Measurements from ENCODE around the gene ECSCR.
A peak's percentile ranks its signal among the peaks of the same experiment; 100 is the strongest.
"Not testable (repeated sequence)": the region's sequence is repeated elsewhere in the genome, so short reads cannot be mapped to it uniquely, and the experiment has no call there.

ECSCR gene

DNA sequence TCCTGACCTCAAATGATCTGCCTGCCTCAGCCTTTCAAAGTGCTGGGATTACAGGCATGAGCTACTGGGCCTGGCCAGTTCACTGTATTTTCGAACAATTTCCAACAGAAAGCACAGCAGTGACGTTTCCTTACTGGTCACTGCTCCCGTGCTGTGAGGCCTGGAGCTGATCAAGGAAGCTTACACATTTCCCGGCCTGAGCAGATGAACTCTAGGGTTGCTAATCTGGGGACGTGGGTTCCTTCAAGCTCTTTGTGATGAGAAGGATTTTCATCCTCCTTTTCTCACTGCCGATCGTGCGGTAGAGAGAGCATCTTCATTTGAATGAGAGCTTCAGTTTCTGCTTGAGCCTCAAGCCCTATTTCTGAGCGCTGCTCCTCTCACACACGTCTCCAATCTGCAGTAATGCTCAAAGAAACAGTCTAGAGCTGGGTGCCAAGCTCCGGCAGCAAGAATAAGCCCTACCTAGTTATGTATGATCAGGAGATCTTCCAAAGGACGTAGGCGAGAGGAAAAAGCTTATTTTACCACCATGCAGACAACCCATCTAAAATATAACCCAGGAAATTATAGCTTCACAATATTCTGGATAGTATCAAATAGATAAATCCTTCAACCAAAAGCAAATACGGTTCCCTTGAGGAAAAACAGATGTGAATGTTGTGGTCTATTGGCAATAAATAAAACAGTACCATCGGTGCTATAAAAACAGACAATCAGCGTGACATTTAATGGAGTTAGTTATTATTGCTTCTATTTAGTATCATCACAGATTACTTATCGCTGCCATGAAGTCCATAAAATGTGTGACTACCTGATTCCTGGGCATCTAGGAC is 51.3 kb downstream of the ECSCR start:
- DNase-seq (ENCODE audit: low read depth) = no peak

DNA sequence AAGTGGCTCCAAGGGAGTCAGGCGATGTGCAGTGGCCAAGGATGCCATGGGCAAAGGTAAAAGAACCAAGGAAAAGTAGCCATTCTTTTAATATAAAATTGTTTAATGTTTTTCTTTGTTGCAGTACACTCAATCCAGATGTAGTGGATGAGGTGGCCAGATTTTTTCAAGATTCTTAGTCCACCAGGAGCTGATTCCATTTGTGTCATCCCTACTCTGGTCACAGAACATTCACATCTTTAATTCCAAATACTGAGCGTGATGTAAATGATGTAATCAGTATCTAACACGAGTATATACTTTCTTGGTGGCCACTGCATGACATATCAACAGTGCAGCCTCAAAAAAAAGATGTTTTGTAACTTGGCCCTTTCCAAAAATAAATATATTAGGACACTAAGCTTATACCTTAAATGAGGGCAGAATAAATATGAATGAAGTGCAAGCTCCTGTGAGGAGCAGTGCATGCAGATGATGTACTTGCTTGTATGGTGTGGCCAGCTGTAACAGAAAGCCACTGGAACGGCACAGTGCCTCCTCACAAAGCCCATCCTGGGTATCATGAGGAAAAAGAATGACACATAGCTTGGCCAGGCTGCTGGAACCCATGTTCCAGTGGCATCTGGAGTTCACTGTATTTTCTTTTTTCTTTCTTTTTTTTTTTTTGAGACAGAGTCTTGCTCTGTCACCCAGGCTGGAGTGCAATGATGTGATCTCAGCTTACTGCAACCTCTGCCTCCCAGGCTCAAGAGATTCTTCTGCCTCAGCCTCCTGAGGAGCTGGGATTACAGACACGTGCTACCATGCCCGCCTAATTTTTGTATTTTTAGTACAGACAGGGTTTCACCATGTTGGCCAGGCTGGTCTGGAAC is 52.2 kb downstream of the ECSCR start:
- no peak for DNase-seq (ENCODE audit: low read depth)

DNA sequence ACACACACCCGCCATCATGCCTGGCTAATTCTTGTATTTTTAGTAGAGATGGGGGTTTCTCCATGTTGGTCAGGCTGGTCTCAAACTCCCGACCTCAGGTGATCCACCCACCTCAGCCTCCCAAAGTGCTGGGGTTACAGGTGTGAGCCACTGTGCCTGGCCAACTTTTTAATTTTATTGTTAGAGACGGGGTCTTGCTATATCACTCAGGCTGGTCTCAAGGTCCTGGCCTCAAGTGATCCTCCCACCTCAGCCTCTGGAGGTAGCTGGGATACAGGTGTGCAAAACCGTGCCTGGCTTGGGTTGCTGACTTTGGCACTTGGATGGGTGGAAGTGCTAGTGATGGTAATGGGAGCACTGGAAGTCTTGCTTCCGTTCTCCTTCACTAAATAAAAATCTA is 53.4 kb downstream of the ECSCR start:
- not testable (repeated sequence) for DNase-seq (ENCODE audit: low read depth)

DNA sequence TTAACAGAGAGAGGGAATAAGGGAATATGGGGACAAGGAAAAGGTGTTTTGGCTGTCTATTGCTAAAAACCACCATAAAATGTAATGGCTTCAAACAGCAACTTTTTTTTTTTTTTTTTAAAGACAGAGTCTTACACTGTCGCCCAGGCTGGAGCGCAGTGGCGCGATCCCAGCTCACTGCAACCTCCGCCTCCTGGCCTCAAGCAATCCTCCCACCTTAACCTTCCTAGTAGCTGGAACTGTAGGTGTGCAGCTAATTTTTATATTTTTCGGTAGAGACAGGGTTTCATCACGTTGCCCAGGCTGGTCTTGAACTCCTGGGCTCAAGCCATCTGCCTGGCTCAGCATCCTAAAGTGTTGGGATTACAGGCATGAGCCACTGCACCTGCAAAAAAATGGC is 54.4 kb downstream of the ECSCR start:
- DNase-seq (ENCODE audit: low read depth) = no peak

DNA sequence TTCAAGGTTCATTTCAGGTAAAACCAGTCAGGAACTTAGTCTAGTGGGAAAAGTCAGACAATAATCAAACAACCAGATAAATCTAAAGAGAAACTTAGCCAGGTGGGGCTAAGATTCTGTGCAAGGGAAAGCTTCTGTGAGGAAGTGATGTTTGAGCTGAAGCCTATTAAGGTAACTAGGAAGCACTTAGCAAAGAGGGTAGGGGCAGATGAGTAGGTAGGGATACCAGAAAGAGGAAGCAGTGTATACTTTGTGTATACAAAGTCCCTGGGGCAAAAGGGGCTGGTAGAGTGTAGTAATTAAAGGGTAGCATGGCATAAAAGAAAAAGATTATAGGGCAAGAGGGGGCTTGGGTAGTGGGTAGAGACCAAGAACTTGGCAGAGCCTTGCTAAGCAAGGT is 55.0 kb downstream of the ECSCR start:
- no peak for DNase-seq (ENCODE audit: low read depth)

DNA sequence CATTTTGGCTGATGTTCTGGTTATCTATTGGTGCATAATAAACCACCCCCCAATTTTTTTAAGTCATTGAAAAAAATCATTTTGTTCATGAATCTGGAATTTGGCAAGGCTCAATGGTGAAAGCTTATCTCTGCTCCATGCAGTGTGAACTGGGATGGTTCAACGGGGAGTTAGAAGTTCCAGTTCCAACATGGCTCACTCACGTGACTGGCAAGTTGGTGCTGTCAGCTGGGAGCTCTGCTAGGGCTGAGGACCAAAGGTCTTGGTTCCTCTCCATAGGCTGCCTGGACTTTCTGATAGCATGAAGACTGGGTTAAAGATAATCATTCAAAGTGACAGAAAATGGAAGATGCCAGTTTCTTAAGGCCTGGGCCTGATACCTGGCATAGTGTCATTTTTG is 55.6 kb downstream of the ECSCR start:
- no peak for DNase-seq (ENCODE audit: low read depth)

DNA sequence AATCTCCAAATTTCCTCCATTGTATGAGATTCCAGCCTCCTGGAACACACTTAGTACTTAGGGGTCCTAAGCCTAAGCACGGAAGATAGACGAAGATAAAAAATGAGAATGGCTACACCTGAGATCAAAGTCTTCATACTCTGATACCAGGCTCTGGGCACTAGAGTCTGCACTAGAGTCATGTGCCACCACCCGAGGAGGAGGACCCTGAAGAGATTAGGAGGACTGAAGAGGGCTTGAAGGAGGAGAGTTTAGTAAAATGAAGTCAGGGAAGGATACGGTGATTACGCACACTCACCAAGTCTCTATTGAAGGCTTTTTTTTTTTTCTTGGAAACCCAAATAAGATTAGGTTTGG is 58.1 kb downstream of the ECSCR start:
- DNase-seq (ENCODE audit: low read depth) = no peak

DNA sequence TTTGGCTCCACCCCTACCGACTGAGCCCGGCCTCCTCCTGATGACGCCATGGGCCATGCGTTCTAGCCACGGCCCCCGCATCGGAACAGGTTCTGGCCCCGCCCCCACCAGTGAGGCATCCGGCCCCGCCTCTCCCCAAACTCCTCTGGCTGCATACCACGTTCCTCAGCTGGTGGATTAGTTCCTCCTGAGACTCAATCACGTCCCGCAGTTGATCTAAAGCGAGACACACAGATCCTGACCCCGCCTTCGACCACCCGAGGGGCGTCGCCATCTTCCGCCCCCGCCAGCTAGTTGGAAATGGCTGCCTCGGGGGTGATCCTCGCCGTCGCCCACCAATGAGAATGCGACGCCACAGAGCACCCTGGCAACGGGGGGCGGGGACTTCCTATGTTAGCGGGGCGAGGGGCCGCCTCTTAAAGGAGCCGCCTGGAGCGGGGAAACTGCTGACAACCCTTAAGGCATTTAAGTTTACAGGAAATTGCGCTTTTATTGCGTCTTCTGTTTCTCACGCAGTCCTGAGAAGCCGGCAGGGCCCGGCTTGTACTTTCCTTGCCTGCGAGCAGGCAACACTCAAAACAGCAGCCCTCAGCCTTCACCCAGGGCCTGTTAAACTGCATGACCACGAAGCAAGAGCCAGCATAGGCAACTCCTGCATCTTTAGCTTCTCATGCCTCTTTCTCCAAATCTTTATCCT is 58.6 kb downstream of the ECSCR start, which contains the start of gene SPATA24:
SPATA24 (minus strand) TSS at position 303 of the 697 bp plus-strand sequence; CDS start at position 274, 29 bp downstream.
- peak; percentile 81 for DNase-seq (ENCODE audit: low read depth)

DNA sequence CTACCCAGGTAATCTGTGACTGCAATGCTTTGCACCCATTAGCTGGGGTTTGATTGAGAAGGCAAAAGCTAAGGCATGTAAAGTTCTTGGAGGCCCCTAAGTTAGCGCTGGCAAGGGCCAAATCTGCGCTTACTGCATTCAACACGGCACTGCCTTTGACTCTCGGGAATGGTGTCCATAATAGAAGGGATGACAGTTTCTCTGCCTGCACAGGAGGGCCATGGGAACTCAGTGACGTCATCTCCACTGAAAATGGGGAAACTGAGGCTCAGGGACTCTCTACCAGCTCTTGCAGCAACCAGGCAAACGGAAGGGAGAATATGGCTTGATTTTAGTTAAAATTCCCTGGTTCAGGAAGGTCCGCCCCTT is 59.1 kb downstream of the ECSCR start:
- DNase-seq (ENCODE audit: low read depth) = no peak

DNA sequence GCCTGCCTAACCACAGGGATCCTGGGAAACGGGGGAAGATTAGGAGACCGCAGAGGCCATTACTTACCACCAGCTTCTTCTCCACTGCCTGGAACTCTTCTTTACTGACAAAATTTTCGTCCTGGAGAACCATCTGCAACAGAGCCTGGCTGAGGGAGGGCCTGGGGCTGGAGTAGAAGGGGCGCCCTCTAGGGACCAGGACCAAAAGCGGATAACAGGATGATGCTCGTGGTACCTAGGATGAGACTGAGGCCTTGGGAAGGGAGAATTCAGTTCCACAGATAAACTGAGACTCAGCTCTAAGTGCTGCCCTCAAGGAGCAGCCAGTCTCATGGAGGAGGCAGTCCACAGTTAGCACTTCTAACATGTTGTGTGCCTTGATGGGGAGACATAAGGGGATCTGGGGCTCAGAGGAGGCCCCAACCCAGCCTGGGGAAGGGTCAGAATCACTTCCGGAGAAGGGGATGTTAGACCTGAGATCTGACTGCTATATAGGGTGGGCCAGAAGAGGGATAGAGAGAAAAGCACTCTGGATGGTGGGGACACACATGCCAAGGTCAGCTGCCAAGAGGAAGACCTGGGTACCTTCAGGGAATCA is 59.9 kb downstream of the ECSCR start:
- DNase-seq (ENCODE audit: low read depth) = no peak

DNA sequence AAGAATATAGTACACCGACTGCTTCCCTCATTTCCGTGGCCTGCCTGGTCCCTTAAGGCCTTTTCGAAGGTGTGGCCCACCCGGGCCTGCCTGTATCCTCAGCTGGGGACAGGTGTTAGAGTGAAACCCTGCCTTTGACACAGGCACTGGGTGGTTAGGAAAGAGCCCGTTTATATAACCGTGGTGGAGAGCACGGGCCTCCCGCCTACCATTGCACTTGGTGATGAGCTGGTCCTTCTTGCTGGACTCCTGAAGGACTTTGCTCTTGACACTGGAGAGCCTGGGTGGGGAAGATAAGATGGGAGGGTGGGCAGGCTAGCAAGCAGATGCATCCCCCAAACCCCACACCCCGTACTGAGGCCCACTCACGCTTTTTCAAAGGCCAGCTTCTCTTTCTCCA is 61.0 kb downstream of the ECSCR start:
- DNase-seq (ENCODE audit: low read depth) = no peak

DNA sequence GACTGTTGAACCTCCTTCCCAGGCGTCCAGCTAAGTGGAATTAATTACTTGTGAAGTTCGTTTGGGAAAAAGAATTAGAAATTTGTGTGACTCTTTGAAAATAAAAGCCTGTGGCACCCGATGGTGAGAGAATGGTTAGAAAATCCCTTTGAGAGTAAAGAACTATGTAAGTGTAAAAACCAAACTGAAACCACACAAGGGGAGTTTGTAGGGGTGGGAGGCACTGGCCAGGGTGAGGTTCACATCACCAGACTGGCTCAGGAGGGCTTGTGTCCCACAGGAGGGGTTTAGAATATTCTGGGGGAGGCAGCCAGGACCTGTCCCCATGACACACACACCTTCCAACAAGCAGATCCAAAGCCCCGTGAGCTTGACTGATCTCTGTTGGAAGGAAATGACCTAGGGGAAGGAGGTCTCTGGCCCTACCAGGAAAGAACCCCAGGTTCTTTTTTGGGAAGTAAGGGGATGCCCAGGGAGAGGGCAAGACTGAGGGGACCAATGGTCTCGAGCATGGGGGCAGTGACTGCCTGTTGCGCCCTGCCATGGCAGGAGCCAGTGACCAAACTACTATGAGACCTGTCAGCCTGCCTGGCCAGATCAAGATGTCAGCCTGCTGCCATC is 62.9 kb downstream of the ECSCR start:
- DNase-seq (ENCODE audit: low read depth) = no peak

Measured in CMK (cell line).